ENCODE data around the gene PRKCE.

Gene PRKCE

GRCh38 chr2:45728458-45728942, 77.0 kb downstream of the PRKCE start:
- DNase-seq (ENCODE audit: low read depth) = no peak

DNA sequence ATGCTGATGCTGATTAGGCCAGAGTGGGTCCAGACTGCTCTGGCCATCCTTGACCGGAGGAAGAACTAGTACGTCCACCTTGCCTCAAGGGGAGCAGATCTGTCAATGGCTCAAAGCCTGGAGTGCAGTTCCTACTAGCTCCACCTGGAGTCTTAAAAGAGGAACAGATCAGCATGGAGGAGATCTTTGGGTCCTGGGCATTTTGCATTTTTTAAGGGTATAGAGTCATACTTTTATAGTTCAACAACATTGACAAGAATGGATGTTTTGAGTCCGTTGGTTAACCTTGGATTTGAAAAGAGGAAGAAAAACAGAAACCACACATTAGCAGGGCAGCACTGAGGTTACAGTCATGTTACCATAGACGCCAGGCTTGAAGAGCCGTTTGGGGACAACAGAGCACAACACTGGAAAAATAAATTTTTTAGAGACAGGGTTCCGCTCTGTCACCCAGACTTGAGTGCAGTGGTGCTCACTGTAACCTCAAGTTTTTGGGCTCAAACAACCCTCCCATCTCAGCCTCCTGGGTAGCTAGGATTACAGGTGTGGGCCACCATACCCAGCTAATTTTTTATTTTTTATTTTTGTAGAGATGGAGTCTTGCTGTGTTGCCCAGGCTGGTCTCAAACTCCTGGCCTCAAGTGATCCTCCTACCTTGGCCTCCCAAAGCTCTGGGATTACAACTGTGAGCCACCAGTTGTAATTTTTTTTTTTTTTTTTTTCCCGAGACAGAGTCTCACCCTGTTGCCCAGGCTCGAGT, 78.5 kb downstream of the PRKCE start:
- no peak for DNase-seq (ENCODE audit: low read depth)

DNA sequence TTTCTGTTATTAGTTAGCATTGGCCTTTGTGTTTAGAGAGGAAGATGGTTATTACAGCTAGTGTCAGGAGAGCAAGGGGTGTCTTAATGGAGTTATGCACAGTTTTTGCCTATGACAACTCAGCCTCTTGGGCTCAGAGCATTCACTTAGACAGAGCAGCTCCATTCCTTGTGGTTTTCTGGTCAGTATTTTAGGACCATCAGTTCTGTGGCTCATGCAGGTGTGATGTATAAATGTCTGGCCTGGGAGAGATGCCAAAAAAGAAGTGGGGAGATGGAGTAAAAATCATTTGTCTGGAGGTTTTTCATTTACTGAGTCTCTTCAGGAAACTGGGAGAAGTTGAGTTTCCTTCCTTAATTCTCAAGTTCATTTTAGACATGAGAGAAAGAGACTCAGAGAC, 79.7 kb downstream of the PRKCE start:
- no peak for DNase-seq (ENCODE audit: low read depth)

DNA sequence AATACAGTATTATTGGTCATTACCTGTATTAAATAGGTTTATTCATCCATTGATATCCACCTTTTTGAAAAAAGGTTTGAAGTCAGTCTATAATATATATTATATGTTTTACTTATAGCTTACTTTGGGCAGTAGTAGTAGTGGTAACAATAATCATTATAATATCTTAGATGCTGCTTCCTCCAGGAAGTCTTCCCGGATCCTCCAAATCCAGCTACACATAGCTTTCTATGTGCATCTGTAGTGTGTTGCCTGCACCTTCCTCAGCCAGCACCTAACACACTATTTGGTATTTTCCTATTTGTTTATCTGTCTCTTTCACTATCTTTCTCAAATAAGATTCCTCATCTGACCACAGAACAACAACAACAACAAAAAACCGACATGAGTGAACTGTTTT, 81.0 kb downstream of the PRKCE start:
- DNase-seq (ENCODE audit: low read depth) = no peak

GRCh38 chr2:45732946-45733345, 81.5 kb downstream of the PRKCE start:
- DNase-seq (ENCODE audit: low read depth) = no peak

- no peak for DNase-seq (ENCODE audit: low read depth)
Observed at GRCh38 chr2:45734336-45734735, 82.9 kb downstream of the PRKCE start.

GRCh38 chr2:45734952-45735351, 83.5 kb downstream of the PRKCE start:
- DNase-seq (ENCODE audit: low read depth) = no peak

- no peak for DNase-seq (ENCODE audit: low read depth)
Observed at GRCh38 chr2:45736757-45737704, 85.6 kb downstream of the PRKCE start.

GRCh38 chr2:45739796-45740485, 88.5 kb downstream of the PRKCE start:
- DNase-seq (ENCODE audit: low read depth) = no peak

DNA sequence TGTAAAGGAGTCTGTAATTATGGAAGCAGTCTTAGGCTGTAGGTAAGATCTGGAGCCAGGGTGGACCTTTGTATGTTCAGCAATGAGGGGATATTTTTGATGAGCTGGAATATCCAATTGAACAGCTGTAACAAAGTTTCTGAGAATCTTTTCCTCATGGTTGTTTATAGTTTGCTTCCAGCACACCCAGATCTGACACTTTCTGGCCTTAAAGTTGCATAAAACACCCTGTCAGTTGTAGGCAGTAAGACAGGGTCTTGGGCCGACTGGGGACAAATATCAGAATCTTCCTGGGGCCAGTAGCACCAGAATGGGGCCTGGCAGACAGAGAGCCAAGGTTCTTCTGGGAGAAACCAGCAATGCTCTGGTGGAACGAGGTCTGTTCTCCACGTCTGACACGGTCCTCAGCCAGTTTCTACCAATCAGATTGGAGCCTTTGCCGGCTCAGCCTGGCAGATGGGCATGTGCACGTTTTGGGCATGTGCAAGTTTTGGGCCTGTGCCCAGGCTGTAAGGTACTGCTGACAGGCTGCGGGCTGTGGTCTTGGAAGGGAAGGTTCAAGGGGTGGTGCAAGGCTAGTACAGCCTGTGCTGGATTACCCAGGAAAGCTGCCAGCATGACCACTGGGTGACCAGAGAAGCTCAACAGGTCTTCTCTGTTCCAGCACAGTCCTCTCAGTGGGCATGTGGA, 89.8 kb downstream of the PRKCE start:
- DNase-seq (ENCODE audit: low read depth) = no peak

- no peak for DNase-seq (ENCODE audit: low read depth)
Observed at GRCh38 chr2:45743531-45744396, 92.3 kb downstream of the PRKCE start.

DNA sequence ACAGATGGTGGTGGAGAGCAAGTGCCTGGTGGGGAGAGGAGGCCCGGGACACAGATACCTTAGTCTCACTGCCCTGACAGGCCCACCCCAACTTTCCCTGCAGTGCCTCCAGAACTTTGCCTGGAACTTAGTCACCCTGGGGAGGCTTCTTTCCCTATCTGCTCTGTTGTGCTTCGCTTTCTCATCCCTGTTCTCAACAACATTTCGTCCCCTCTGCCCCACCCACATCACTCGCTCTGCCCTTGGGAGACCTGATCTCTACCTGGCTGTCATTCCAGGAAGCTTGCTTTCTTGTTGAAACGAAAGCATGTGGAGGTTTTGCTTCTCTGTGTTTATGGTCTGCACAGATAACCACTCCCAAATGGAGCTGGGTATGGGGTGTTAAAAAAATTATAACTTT, 93.8 kb downstream of the PRKCE start:
- no peak for DNase-seq (ENCODE audit: low read depth)

DNA sequence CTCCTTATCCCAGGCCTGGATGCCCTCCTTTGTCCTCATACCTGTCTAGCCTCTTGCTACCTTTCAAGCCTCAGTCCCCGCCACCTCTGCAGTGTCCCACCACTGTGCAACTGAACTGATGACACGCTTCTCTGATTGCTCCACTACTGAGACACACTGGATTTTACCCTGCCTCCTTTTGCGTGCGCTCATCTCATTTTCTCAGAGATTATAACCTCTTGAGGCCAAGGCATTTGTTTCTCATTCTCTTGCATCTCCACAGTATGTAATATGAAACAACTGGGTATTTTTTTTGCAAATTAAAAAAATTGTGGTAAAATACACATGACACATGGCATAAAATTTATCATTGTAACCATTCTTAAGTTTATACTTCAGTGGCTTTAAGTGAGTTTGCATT, 95.4 kb downstream of the PRKCE start:
- no peak for DNase-seq (ENCODE audit: low read depth)

- no peak for DNase-seq (ENCODE audit: low read depth)
Observed at GRCh38 chr2:45747363-45747762, 95.9 kb downstream of the PRKCE start.

- no peak for DNase-seq (ENCODE audit: low read depth)
Observed at GRCh38 chr2:45748239-45748638, 96.8 kb downstream of the PRKCE start.

- DNase-seq (ENCODE audit: low read depth) = no peak
Observed at GRCh38 chr2:45750001-45750400, 98.5 kb downstream of the PRKCE start.

GRCh38 chr2:45750484-45750883, 99.0 kb downstream of the PRKCE start:
- no peak for DNase-seq (ENCODE audit: low read depth)

GRCh38 chr2:45753381-45753780, 101.9 kb downstream of the PRKCE start:
- DNase-seq (ENCODE audit: low read depth) = no peak

DNA sequence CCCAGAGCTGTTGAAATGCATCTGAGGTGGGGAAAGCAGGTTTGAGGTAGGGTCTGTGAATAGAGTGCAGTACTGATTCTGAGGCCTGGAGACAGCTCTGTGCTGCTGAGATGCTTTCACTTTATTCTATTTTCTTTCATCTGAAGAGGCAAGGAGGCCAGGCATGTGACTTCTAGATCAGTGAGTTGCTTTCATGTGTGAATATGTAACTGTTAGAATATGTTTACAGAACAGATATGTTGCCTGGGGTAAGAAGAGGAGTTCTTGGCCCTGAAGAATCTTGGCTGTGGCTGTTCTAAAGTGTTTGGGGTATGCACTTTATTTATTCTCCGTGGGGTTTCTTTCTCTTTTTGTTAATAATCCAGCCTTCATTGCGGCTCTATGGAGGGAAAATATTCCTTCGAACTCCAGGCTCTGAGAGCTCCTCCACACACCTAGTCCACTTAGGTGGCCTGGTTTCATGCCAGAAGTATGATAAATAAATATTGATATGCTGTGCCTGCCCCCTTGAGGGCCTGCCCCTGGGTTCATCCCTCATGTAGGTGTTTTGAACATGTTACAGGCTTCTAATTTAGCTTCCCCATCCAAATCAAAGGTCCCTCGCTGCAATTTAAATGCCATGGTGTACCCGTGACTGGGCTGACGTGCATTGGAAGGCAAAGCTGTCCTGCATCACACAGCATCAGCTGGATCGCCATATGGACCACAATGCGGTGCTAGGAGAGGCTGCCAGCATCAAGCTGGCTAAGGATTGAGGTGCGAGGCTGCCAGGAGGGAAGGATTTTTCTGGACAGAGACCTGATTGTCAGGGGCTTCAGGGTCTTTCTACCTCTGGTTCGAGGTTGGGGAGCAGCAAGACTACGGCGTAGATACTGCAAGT, 102.9 kb downstream of the PRKCE start:
- no peak for DNase-seq (ENCODE audit: low read depth)

Measured in activated T-cell treated with anti-CD3 and anti-CD28 coated beads for 1 hour (primary cell).